GM10266 (cell line): Measurements from ENCODE around the gene ACAN.

Source experiments
- DNase-seq: peaks from one replicate; pipeline ENCODE4 v3.0.0; 2012; ENCODE audit errors: extremely low spot score
- CTCF ChIP-seq: IDR thresholded peaks from 2 replicates; pipeline ENCODE4 v1.5.1; 2012; ENCODE audit warnings: mild to moderate bottlenecking, low read depth; ENCODE audit not compliant: control insufficient read depth, insufficient read depth; ENCODE audit errors: missing control alignments

The ACAN gene

GRCh38 chr15:88848203-88848602, 45.0 kb downstream of the ACAN start:
- no peak for TF ChIP-seq CTCF
- DNase-seq, result no peak

- TF ChIP-seq CTCF, result no peak
- no peak for DNase-seq
These were observed 46.3 kb downstream of the ACAN start for GRCh38 chr15:88849376-88850072.

- no peak for DNase-seq
- no peak for TF ChIP-seq CTCF
These were observed 49.2 kb downstream of the ACAN start for GRCh38 chr15:88852476-88852875.

- no peak for TF ChIP-seq CTCF
- DNase-seq, result no peak
These were observed 55.7 kb downstream of the ACAN start for GRCh38 chr15:88858934-88859333.

GRCh38 chr15:88859550-88859949, 56.3 kb downstream of the ACAN start:
- TF ChIP-seq CTCF, result no peak
- no peak for DNase-seq

- no peak for DNase-seq
- TF ChIP-seq CTCF, result no peak
These were observed 57.0 kb downstream of the ACAN start for GRCh38 chr15:88860212-88860611.

- DNase-seq, result no peak
These were observed 60.2 kb downstream of the ACAN start for GRCh38 chr15:88863412-88863811.

More at GRCh38 chr15:88863412-88863811, 60.2 kb downstream of the ACAN start:
- TF ChIP-seq CTCF, result no peak
